ENCODE results near the gene UNC5CL.

- peak in 1 of 2 experiments; percentile 41; a peak in 2 of 3 replicates for TF ChIP-seq POLR2A (IDR thresholded peaks at IDR 0.05; ENCODE audit: control extremely low read depth in 1 of 2, low read depth in 2 of 2, low read length in 2 of 2)
- no peak for TF ChIP-seq SUZ12 (IDR thresholded peaks at IDR 0.05; ENCODE audit: low read length)
- TF ChIP-seq ATF3 (IDR thresholded peaks at IDR 0.05; ENCODE audit: insufficient read depth, low read depth, low read length): no peak
- no peak for TF ChIP-seq CHD2 (IDR thresholded peaks at IDR 0.05; ENCODE audit: low read length)
- TF ChIP-seq EZH2 (IDR thresholded peaks at IDR 0.05; ENCODE audit: low read depth, low read length, severe bottlenecking): no peak
- TF ChIP-seq CTCF (IDR thresholded peaks at IDR 0.05; ENCODE audit: control extremely low read depth in 1 of 3, insufficient read depth in 1 of 3, low read depth in 1 of 3, low read length in 3 of 3): no peak
- no peak for TF ChIP-seq POLR2AphosphoS5 (IDR thresholded peaks at IDR 0.05; ENCODE audit: low read depth, low read length)
- peak; percentile 34; the same call in 1 of the 2 replicates for TF ChIP-seq TAF1 (IDR thresholded peaks at IDR 0.05; ENCODE audit: low read depth, low read length)
Observed at GRCh38 chr6:40996591-40997233, 42.3 kb downstream of the UNC5CL start.

All from H1 (cell line).